HepG2 (cell line): ENCODE data around the gene CLDN17. TPM values are rescaled to one million over a fixed set of nuclear protein-coding genes. Genes with fewer than 3 reads are reported as not detected.

ENCODE experiments used
- ATAC-seq: fragments of 200-7000 bp; cut with Tn5 transposase; 3 replicates; pipeline ENCODE4 v1.9.1; 2020; ENCODE audit warnings: mild to moderate bottlenecking, moderate library complexity
- BruUV-seq: library from RNA; stranded (reverse); fragments of 400-500 nt; replicated peaks from 2 replicates; lab custom pipeline; 2021; lab: Mats Ljungman, UMichigan
- CTCF ChIA-PET: fragments of 300-600 bp; formaldehyde crosslinking; extraction: SDS; loops from one replicate; lab custom pipeline; 2021; ENCODE audit warnings: low total read pairs, inconsistent platforms, low intra/inter-chr PET ratio; lab: Yijun Ruan, JAX
- POLR2A ChIA-PET: fragments of 350-600 bp; sonication (Branson Sonifier 250); formaldehyde crosslinking; loops from one replicate; lab custom pipeline; 2020; ENCODE audit warnings: antibody characterized with exemption, inconsistent platforms; lab: Yijun Ruan, JAX
- DNase-seq: peaks from one replicate; pipeline ENCODE4 v3.0.0-alpha.2; 2015; ENCODE audit warnings: low spot score
- FAIRE-seq: peaks from 3 replicates; lab custom pipeline; 2011; peaks lifted over from hg19 to GRCh38; lab: Jason Lieb, UNC
- H2AFZ ChIP-seq: one replicate; pipeline ENCODE4 v1.6.1; 2011; ENCODE audit warnings: low read length, inconsistent platforms
- H3K27ac ChIP-seq: fragments of 300-600 bp; 3 replicates; pipeline ENCODE4 v1.8.0; 2011; ENCODE audit warnings: mixed run types, mild to moderate bottlenecking, mixed read lengths, low read length, inconsistent platforms; ENCODE audit not compliant: insufficient read depth; ENCODE audit errors: extremely low read length
- H3K27me3 ChIP-seq, 2 experiments: fragments of 200-600 bp in 1 of 2; 2 replicates in 1 of 2; 3 replicates in 1 of 2; pipeline versions ENCODE4 v1.6.0 to v1.8.0; 2011; ENCODE audit warnings: low read length in 2 of 2, mild to moderate bottlenecking in 2 of 2, moderate library complexity in 2 of 2, inconsistent platforms in 1 of 2; ENCODE audit not compliant: insufficient read depth in 2 of 2, control insufficient read depth in 1 of 2
- H3K36me3 ChIP-seq, 2 experiments: fragments of 200-600 bp in 1 of 2; replicated peaks in 1 of 2; 2 replicates in 1 of 2; 3 replicates in 1 of 2; pipeline versions ENCODE4 v1.5.1 to v1.8.0; 2011; ENCODE audit warnings: low read length in 2 of 2, inconsistent platforms in 1 of 2; ENCODE audit not compliant: insufficient read depth in 2 of 2, control insufficient read depth in 1 of 2
- H3K4me1 ChIP-seq: 2 replicates; pipeline ENCODE4 v1.5.1; 2012; ENCODE audit warnings: low read length, inconsistent platforms; ENCODE audit not compliant: insufficient read depth
- H3K4me2 ChIP-seq: 2 replicates; pipeline ENCODE4 v1.6.0; 2011; ENCODE audit warnings: low read depth, low read length, inconsistent platforms
- H3K4me3 ChIP-seq, 3 experiments: fragments of 200-600 bp in 1 of 3; sonication (generic), shearing (Covaris generic) in 1 of 3; replicated peaks in 1 of 3; 2 replicates each; pipeline ENCODE4 v1.5.1; 2011 to 2016; ENCODE audit warnings: low read length in 3 of 3, inconsistent platforms in 2 of 3, low read depth in 2 of 3, mild to moderate bottlenecking in 2 of 3, control low read depth in 1 of 3, mixed read lengths in 1 of 3; ENCODE audit not compliant: insufficient read depth in 1 of 3
- H3K79me2 ChIP-seq: one replicate; pipeline ENCODE4 v1.6.1; 2011; ENCODE audit warnings: low read length, inconsistent platforms; ENCODE audit not compliant: insufficient read depth
- H3K9ac ChIP-seq: 2 replicates; pipeline ENCODE4 v1.6.0; 2011; ENCODE audit warnings: mild to moderate bottlenecking, low read depth, low read length, inconsistent platforms; ENCODE audit not compliant: insufficient read depth
- H3K9me3 ChIP-seq: 2 replicates; pipeline ENCODE4 v1.5.1; 2012; ENCODE audit warnings: mild to moderate bottlenecking, low read length
- H4K20me1 ChIP-seq: 2 replicates; pipeline ENCODE4 v1.6.0; 2011; ENCODE audit warnings: inconsistent platforms, mild to moderate bottlenecking, low read length, moderate library complexity; ENCODE audit not compliant: insufficient read depth
- ATRX ChIP-seq: sonication (generic); formaldehyde crosslinking; IDR thresholded peaks from 2 replicates; pipeline ENCODE4 v1.4.0; 2020; ENCODE audit warnings: missing genetic modification reagents, borderline replicate concordance
- GLI4 ChIP-seq: sonication (generic); formaldehyde crosslinking; IDR thresholded peaks from 2 replicates; pipeline ENCODE4 v1.5.1; 2020; ENCODE audit warnings: missing genetic modification reagents, mild to moderate bottlenecking, moderate library complexity, borderline replicate concordance
- HNRNPH1 ChIP-seq: fragments of 200-400 bp; formaldehyde crosslinking; optimal IDR thresholded peaks from 2 replicates; pipeline ENCODE3; 2017; ENCODE audit warnings: mild to moderate bottlenecking, low read depth, low read length
- MTA3 ChIP-seq: sonication (generic); formaldehyde crosslinking; IDR thresholded peaks from 2 replicates; pipeline ENCODE4 v1.4.0; 2020; ENCODE audit warnings: missing genetic modification reagents
- MZF1 ChIP-seq: sonication (generic); formaldehyde crosslinking; IDR thresholded peaks from 2 replicates; pipeline ENCODE4 v1.8.1; 2023; ENCODE audit warnings: mild to moderate bottlenecking, missing genetic modification reagents, borderline replicate concordance
- NFATC3 ChIP-seq: sonication (generic); formaldehyde crosslinking; IDR thresholded peaks from 2 replicates; pipeline ENCODE4 v1.5.1; 2020; ENCODE audit warnings: mild to moderate bottlenecking, missing genetic modification reagents
- POLR2AphosphoS5 ChIP-seq: IDR thresholded peaks from 2 replicates; pipeline ENCODE4 v1.6.1; 2012; ENCODE audit warnings: low read depth, low read length
- PRMT3 ChIP-seq: sonication (generic); formaldehyde crosslinking; IDR thresholded peaks from 2 replicates; pipeline ENCODE4 v1.8.1; 2022; ENCODE audit warnings: low read depth, mild to moderate bottlenecking, moderate library complexity, missing genetic modification reagents, borderline replicate concordance
- ZFP62 ChIP-seq: sonication (generic); formaldehyde crosslinking; IDR thresholded peaks from 2 replicates; pipeline ENCODE4 v1.4.0; 2020; ENCODE audit warnings: missing genetic modification reagents
- ZNF256 ChIP-seq: sonication (generic); formaldehyde crosslinking; conservative IDR thresholded peaks from 2 replicates; pipeline ENCODE4 v1.4.0; 2020; ENCODE audit warnings: missing genetic modification reagents
- ZNF441 ChIP-seq: sonication (generic); formaldehyde crosslinking; IDR thresholded peaks from 2 replicates; pipeline ENCODE4 v1.7.0; 2021; ENCODE audit warnings: missing genetic modification reagents, borderline replicate concordance
- ZNF773 ChIP-seq: sonication (generic); formaldehyde crosslinking; IDR thresholded peaks from 2 replicates; pipeline ENCODE4 v1.4.0; 2020; ENCODE audit warnings: missing genetic modification reagents, borderline replicate concordance
- WGBS: methylation state at CpG from one replicate; pipeline ENCODE4 v1.1.6; 2017; ENCODE audit warnings: low lambda C conversion rate; 5-methylcytosine and 5-hydroxymethylcytosine counted together
- in situ Hi-C: cut with HindIII; loops from 2 replicates; pipeline ENCODE4 v1.10.0; 2017; ENCODE audit warnings: low pct_unique_long_range_greater_than_20kb; ENCODE audit not compliant: extremely low pct_ligation_motif_present
- intact Hi-C: fragments of 100-400 bp; cut with micrococcal nuclease; formaldehyde crosslinking; loops from one replicate; pipeline ENCODE4 v1.10.0; 2022; ENCODE audit not compliant: unreplicated experiment
- polyA plus RNA-seq, 8 experiments: library from polyadenylated mRNA; depleted of rRNA in 3 of 8; stranded (reverse) in 7 of 8; unstranded in 1 of 8; fragments of >200 nt; fragmentation: Illumina TruSeq in 4 of 8; extraction: Trizol in 4 of 8; gene quantifications; 2 replicates each; pipeline versions ENCODE4 v1.2.1 to v1.2.3, GENCODE V29; 2011 to 2016; ENCODE audit warnings: low read depth in 4 of 8, missing spikeins in 1 of 8, mixed read lengths in 1 of 8; ENCODE audit not compliant: insufficient read depth in 1 of 8
- total RNA-seq, 5 experiments: library from RNA; depleted of rRNA; stranded (reverse); fragments of >200 nt; fragmentation: Illumina TruSeq; extraction: Trizol; gene quantifications; 2 replicates each; pipeline ENCODE4 v1.2.3, GENCODE V29; 2016; ENCODE audit warnings: low read depth in 1 of 5
- TF ChIP-seq, protein P1 (sequence below): sonication (generic); formaldehyde crosslinking; IDR thresholded peaks from 2 replicates; pipeline ENCODE4 v1.9.0; 2021; ENCODE audit warnings: mild to moderate bottlenecking, missing genetic modification reagents
- TF ChIP-seq, protein P2 (sequence below), 2 experiments: sonication (generic) in 1 of 2; formaldehyde crosslinking in 1 of 2; IDR thresholded peaks; 2 replicates each; pipeline versions ENCODE4 v1.4.0 to v1.6.1; 2018 to 2020; ENCODE audit warnings: missing genetic modification reagents in 2 of 2, borderline replicate concordance in 1 of 2, low read depth in 1 of 2, mild to moderate bottlenecking in 1 of 2, missing biosample characterization in 1 of 2
- TF ChIP-seq, protein P3 (sequence below): sonication (generic); formaldehyde crosslinking; IDR thresholded peaks from 2 replicates; pipeline ENCODE4 v1.4.0; 2020; ENCODE audit warnings: missing genetic modification reagents

Gene CLDN17
- total and polyA plus RNA-seq, 2 of the 13 experiments (the other 11 are each of a cell fraction or from before 2014, with no cell fraction given) = not detected

DNA sequence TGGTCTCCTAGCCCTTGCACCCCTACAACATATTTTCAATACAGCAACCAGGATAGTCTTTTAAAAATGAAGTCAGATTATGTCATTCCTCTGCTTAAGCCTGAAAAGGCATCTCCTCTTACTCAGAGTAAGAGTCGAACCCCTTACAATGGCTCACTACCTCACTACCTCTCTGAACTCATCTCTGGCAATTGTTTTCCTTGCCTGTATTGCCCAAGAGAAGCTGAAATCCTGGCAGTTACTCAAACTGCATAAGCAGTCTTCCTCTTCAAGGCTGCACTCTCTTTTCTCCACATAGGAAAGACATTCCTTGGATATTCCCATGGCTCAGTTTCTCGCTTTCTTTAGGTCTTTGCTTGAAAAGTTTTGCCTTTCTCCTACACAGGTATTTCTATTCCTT is 26.6 kb upstream of the CLDN17 start (continued):
- TF ChIP-seq, protein P1, sequence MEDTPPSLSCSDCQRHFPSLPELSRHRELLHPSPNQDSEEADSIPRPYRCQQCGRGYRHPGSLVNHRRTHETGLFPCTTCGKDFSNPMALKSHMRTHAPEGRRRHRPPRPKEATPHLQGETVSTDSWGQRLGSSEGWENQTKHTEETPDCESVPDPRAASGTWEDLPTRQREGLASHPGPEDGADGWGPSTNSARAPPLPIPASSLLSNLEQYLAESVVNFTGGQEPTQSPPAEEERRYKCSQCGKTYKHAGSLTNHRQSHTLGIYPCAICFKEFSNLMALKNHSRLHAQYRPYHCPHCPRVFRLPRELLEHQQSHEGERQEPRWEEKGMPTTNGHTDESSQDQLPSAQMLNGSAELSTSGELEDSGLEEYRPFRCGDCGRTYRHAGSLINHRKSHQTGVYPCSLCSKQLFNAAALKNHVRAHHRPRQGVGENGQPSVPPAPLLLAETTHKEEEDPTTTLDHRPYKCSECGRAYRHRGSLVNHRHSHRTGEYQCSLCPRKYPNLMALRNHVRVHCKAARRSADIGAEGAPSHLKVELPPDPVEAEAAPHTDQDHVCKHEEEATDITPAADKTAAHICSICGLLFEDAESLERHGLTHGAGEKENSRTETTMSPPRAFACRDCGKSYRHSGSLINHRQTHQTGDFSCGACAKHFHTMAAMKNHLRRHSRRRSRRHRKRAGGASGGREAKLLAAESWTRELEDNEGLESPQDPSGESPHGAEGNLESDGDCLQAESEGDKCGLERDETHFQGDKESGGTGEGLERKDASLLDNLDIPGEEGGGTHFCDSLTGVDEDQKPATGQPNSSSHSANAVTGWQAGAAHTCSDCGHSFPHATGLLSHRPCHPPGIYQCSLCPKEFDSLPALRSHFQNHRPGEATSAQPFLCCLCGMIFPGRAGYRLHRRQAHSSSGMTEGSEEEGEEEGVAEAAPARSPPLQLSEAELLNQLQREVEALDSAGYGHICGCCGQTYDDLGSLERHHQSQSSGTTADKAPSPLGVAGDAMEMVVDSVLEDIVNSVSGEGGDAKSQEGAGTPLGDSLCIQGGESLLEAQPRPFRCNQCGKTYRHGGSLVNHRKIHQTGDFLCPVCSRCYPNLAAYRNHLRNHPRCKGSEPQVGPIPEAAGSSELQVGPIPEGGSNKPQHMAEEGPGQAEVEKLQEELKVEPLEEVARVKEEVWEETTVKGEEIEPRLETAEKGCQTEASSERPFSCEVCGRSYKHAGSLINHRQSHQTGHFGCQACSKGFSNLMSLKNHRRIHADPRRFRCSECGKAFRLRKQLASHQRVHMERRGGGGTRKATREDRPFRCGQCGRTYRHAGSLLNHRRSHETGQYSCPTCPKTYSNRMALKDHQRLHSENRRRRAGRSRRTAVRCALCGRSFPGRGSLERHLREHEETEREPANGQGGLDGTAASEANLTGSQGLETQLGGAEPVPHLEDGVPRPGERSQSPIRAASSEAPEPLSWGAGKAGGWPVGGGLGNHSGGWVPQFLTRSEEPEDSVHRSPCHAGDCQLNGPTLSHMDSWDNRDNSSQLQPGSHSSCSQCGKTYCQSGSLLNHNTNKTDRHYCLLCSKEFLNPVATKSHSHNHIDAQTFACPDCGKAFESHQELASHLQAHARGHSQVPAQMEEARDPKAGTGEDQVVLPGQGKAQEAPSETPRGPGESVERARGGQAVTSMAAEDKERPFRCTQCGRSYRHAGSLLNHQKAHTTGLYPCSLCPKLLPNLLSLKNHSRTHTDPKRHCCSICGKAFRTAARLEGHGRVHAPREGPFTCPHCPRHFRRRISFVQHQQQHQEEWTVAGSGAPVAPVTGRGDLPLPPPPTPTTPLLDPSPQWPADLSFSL = no peak

DNA sequence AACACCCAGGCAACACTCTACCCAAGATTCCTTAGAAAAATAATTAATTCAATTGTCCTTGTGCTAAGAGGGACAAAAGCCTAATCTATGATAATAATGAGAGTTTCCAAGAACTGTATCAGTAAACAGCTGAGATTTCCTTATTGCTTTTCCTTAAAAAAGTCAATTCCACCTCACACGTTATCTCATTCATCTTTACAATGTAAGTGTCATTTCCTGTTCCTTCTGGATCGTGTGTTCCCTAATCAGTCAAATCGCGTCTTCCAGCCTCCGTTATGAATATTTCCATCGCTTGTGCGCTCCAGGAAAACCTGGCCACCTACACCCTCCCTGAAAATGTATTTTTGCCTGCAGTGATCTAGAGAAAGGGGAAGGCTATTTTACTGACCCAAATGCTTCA is 23.9 kb upstream of the CLDN17 start:
- H3K9ac ChIP-seq = no peak overlapping the region
- POLR2A ChIA-PET = no interaction called here
- no peaks in the 10 kb centered on the region for H4K20me1 ChIP-seq
- H3K79me2 ChIP-seq = no peaks in the 10 kb centered on the region
- no peaks in the 10 kb centered on the region for H3K4me1 ChIP-seq
- H3K27me3 ChIP-seq = no peaks in the 10 kb centered on the region
- BruUV-seq = no TSS peak
- H2AFZ ChIP-seq = no peak overlapping the region
- peaks cover 73% of the 10 kb centered on the region for H3K9me3 ChIP-seq
- no peak overlapping the region for H3K4me2 ChIP-seq
- no peak for DNase-seq
- 55% methylated on average over 7 of the region's 7 CpGs for WGBS
- intact Hi-C loops (no loop called here), in situ Hi-C loops (no loop called here)
- FAIRE-seq = no peak
- no peak for ATAC-seq
- CTCF ChIA-PET = no interaction called here
- H3K27ac ChIP-seq = no peak overlapping the region
- no peak overlapping the region for H3K4me3 ChIP-seq
- H3K36me3 ChIP-seq = no peaks in the 10 kb centered on the region
- no peak for TF ChIP-seq MTA3
- TF ChIP-seq ATRX (CRISPR knock-in tag) = no peak
- TF ChIP-seq ZNF441 (CRISPR knock-in tag) = no peak
- TF ChIP-seq, protein P2, sequence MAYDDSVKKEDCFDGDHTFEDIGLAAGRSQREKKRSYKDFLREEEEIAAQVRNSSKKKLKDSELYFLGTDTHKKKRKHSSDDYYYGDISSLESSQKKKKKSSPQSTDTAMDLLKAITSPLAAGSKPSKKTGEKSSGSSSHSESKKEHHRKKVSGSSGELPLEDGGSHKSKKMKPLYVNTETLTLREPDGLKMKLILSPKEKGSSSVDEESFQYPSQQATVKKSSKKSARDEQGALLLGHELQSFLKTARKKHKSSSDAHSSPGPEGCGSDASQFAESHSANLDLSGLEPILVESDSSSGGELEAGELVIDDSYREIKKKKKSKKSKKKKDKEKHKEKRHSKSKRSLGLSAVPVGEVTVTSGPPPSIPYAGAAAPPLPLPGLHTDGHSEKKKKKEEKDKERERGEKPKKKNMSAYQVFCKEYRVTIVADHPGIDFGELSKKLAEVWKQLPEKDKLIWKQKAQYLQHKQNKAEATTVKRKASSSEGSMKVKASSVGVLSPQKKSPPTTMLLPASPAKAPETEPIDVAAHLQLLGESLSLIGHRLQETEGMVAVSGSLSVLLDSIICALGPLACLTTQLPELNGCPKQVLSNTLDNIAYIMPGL (CRISPR knock-in tag; IDR thresholded peaks at IDR 0.05; ENCODE audit: borderline replicate concordance in 1 of 2, low read depth in 1 of 2) = no peak
- TF ChIP-seq, protein P3, sequence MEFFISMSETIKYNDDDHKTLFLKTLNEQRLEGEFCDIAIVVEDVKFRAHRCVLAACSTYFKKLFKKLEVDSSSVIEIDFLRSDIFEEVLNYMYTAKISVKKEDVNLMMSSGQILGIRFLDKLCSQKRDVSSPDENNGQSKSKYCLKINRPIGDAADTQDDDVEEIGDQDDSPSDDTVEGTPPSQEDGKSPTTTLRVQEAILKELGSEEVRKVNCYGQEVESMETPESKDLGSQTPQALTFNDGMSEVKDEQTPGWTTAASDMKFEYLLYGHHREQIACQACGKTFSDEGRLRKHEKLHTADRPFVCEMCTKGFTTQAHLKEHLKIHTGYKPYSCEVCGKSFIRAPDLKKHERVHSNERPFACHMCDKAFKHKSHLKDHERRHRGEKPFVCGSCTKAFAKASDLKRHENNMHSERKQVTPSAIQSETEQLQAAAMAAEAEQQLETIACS (CRISPR knock-in tag) = no peak
- no peak for TF ChIP-seq MZF1 (CRISPR knock-in tag)
- no peak for TF ChIP-seq NFATC3 (CRISPR knock-in tag)
- no peak for TF ChIP-seq GLI4
- TF ChIP-seq ZNF773 = no peak
- no peak for TF ChIP-seq HNRNPH1
- no peak for TF ChIP-seq ZFP62 (CRISPR knock-in tag)
- TF ChIP-seq PRMT3 (CRISPR knock-in tag) = no peak
- no peak for TF ChIP-seq ZNF256 (CRISPR knock-in tag)
- TF ChIP-seq POLR2AphosphoS5 = no peak
